IPS-18c (cell line): ENCODE data around the gene C1orf21.

Source experiments
- H3K4me3 ChIP-seq: 2 replicates; pipeline ENCODE4 v1.7.0; 2013; ENCODE audit warnings: low read depth, mild to moderate bottlenecking, low read length, moderate library complexity; ENCODE audit not compliant: insufficient read depth
- H3K9me3 ChIP-seq: one replicate; pipeline ENCODE4 v1.6.1; 2013; ENCODE audit warnings: mild to moderate bottlenecking, low read length, moderate library complexity; ENCODE audit not compliant: control insufficient read depth, insufficient read depth

The C1orf21 gene

GRCh38 chr1:184485751-184486723, 99.2 kb downstream of the C1orf21 start:
- no peaks in the 10 kb centered on the region for H3K9me3 ChIP-seq
- H3K4me3 ChIP-seq: no peak overlapping the region

- Histone ChIP-seq H3K9me3 (no peaks in the 10 kb centered on the region), H3K4me3 (no peak overlapping the region)
Observed at GRCh38 chr1:184486761-184487445, 100.1 kb downstream of the C1orf21 start.

- Histone ChIP-seq H3K9me3 (no peaks in the 10 kb centered on the region), H3K4me3 (no peak overlapping the region)
Observed at GRCh38 chr1:184487531-184488193, 100.8 kb downstream of the C1orf21 start.

- Histone ChIP-seq H3K9me3 (no peaks in the 10 kb centered on the region), H3K4me3 (no peak overlapping the region)
Observed at GRCh38 chr1:184489908-184490307, 103.1 kb downstream of the C1orf21 start.

- Histone ChIP-seq H3K9me3 (no peaks in the 10 kb centered on the region), H3K4me3 (no peak overlapping the region)
Observed at GRCh38 chr1:184492536-184492935, 105.7 kb downstream of the C1orf21 start.

- H3K9me3 ChIP-seq: no peaks in the 10 kb centered on the region
- no peak overlapping the region for H3K4me3 ChIP-seq
Observed at GRCh38 chr1:184493987-184494388, 107.2 kb downstream of the C1orf21 start.

- Histone ChIP-seq H3K9me3 (no peaks in the 10 kb centered on the region), H3K4me3 (no peak overlapping the region)
Observed at GRCh38 chr1:184494929-184495328, 108.1 kb downstream of the C1orf21 start.

- Histone ChIP-seq H3K4me3 (no peak overlapping the region), H3K9me3 (no peaks in the 10 kb centered on the region)
Observed at GRCh38 chr1:184497959-184498723, 111.3 kb downstream of the C1orf21 start.

- no peaks in the 10 kb centered on the region for H3K9me3 ChIP-seq
- H3K4me3 ChIP-seq: no peak overlapping the region
Observed at GRCh38 chr1:184499616-184500015, 112.8 kb downstream of the C1orf21 start.

GRCh38 chr1:184502161-184502560, 115.3 kb downstream of the C1orf21 start:
- no peak overlapping the region for H3K4me3 ChIP-seq
- no peaks in the 10 kb centered on the region for H3K9me3 ChIP-seq

- Histone ChIP-seq H3K9me3 (no peaks in the 10 kb centered on the region), H3K4me3 (no peak overlapping the region)
Observed at GRCh38 chr1:184503221-184503749, 116.5 kb downstream of the C1orf21 start.

GRCh38 chr1:184504040-184504954, 117.5 kb downstream of the C1orf21 start:
- H3K4me3 ChIP-seq: no peak overlapping the region
- no peaks in the 10 kb centered on the region for H3K9me3 ChIP-seq

GRCh38 chr1:184504955-184505338, 118.1 kb downstream of the C1orf21 start:
- Histone ChIP-seq H3K9me3 (no peaks in the 10 kb centered on the region), H3K4me3 (no peak overlapping the region)

GRCh38 chr1:184506481-184506880, 119.7 kb downstream of the C1orf21 start:
- no peak overlapping the region for H3K4me3 ChIP-seq
- no peaks in the 10 kb centered on the region for H3K9me3 ChIP-seq

GRCh38 chr1:184507165-184507564, 120.3 kb downstream of the C1orf21 start:
- Histone ChIP-seq H3K9me3 (no peaks in the 10 kb centered on the region), H3K4me3 (no peak overlapping the region)
